Central memory CD4-positive, alpha-beta T cell (primary cell): ENCODE measurements around the gene COX6A2.
"Not testable (repeated sequence)": the region's sequence is repeated elsewhere in the genome, so short reads cannot be mapped to it uniquely, and the experiment has no call there.

Experiments
- DNase-seq: peaks from one replicate; pipeline ENCODE4 v3.0.0; 2022

COX6A2 gene

GRCh38 chr16:31461921-31462804, 34.0 kb upstream of the COX6A2 start:
- DNase-seq = no peak

GRCh38 chr16:31461201-31461920, 33.2 kb upstream of the COX6A2 start:
- no peak for DNase-seq

- DNase-seq = peak; percentile 38
Observed at GRCh38 chr16:31460582-31461002, 32.4 kb upstream of the COX6A2 start.

GRCh38 chr16:31459687-31460581, 31.8 kb upstream of the COX6A2 start:
- peak; percentile 99 for DNase-seq

- peak; percentile 98 for DNase-seq
Observed at GRCh38 chr16:31458844-31459686, 30.9 kb upstream of the COX6A2 start, which contains the start of gene ARMC5. Gene ARMC5 (plus strand): TSS chr16:31459501. CDS start chr16:31459525, 24 bp downstream.

GRCh38 chr16:31458073-31458843, 30.1 kb upstream of the COX6A2 start:
- DNase-seq = peak; percentile 56

- no peak for DNase-seq
Observed at GRCh38 chr16:31456988-31457360, 28.8 kb upstream of the COX6A2 start.

- no peak for DNase-seq
Observed at GRCh38 chr16:31455601-31456314, 27.6 kb upstream of the COX6A2 start.

GRCh38 chr16:31453255-31454204, 25.4 kb upstream of the COX6A2 start:
- no peak for DNase-seq

GRCh38 chr16:31452631-31453106, 24.5 kb upstream of the COX6A2 start:
- no peak for DNase-seq

GRCh38 chr16:31451681-31452351, 23.7 kb upstream of the COX6A2 start:
- DNase-seq = no peak

- DNase-seq = no peak
Observed at GRCh38 chr16:31451201-31451600, 23.0 kb upstream of the COX6A2 start.

- DNase-seq = not testable (repeated sequence)
Observed at GRCh38 chr16:31445931-31446330, 17.8 kb upstream of the COX6A2 start.

GRCh38 chr16:31441956-31442355, 13.8 kb upstream of the COX6A2 start:
- no peak for DNase-seq

- no peak for DNase-seq
Observed at GRCh38 chr16:31440516-31441184, 12.5 kb upstream of the COX6A2 start.

- no peak for DNase-seq
Observed at GRCh38 chr16:31439519-31439918, 11.4 kb upstream of the COX6A2 start.

- not testable (repeated sequence) for DNase-seq
Observed at GRCh38 chr16:31439023-31439422, 10.9 kb upstream of the COX6A2 start.

GRCh38 chr16:31438414-31438813, 10.3 kb upstream of the COX6A2 start:
- DNase-seq = no peak
